ENCODE results near the gene CYB5D1. TPM values are rescaled to one million over a fixed set of nuclear protein-coding genes. Genes with fewer than 3 reads are reported as not detected.
A peak's percentile ranks its signal among the peaks of the same experiment; 100 is the strongest.
"Not testable (repeated sequence)": the region's sequence is repeated elsewhere in the genome, so short reads cannot be mapped to it uniquely, and the experiment has no call there.

The CYB5D1 gene
- total RNA-seq, 1 donor from 2014 or later, result 17.8 TPM

- intact Hi-C loops (cut with micrococcal nuclease), result no loop called here
- DNase-seq, result no peak
- Histone ChIP-seq H3K27me3 (ENCODE audit: low read depth) (no peaks in the 10 kb centered on the region), H3K36me3 (peaks cover 33% of the 10 kb centered on the region), H3K9me3 (replicated peaks) (no peaks in the 10 kb centered on the region), H3K4me3 (peak overlapping the region; percentile 86), H3K4me1 (peaks cover 45% of the 10 kb centered on the region), H3K27ac (replicated peaks) (peak overlapping the region; percentile 99)
- TF ChIP-seq, protein P1, sequence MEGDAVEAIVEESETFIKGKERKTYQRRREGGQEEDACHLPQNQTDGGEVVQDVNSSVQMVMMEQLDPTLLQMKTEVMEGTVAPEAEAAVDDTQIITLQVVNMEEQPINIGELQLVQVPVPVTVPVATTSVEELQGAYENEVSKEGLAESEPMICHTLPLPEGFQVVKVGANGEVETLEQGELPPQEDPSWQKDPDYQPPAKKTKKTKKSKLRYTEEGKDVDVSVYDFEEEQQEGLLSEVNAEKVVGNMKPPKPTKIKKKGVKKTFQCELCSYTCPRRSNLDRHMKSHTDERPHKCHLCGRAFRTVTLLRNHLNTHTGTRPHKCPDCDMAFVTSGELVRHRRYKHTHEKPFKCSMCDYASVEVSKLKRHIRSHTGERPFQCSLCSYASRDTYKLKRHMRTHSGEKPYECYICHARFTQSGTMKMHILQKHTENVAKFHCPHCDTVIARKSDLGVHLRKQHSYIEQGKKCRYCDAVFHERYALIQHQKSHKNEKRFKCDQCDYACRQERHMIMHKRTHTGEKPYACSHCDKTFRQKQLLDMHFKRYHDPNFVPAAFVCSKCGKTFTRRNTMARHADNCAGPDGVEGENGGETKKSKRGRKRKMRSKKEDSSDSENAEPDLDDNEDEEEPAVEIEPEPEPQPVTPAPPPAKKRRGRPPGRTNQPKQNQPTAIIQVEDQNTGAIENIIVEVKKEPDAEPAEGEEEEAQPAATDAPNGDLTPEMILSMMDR (IDR thresholded peaks at IDR 0.05; ENCODE audit: borderline replicate concordance), result no peak
Measured at GRCh38 chr17:7859028-7859427, 1.2 kb downstream of the CYB5D1 start.

DNA sequence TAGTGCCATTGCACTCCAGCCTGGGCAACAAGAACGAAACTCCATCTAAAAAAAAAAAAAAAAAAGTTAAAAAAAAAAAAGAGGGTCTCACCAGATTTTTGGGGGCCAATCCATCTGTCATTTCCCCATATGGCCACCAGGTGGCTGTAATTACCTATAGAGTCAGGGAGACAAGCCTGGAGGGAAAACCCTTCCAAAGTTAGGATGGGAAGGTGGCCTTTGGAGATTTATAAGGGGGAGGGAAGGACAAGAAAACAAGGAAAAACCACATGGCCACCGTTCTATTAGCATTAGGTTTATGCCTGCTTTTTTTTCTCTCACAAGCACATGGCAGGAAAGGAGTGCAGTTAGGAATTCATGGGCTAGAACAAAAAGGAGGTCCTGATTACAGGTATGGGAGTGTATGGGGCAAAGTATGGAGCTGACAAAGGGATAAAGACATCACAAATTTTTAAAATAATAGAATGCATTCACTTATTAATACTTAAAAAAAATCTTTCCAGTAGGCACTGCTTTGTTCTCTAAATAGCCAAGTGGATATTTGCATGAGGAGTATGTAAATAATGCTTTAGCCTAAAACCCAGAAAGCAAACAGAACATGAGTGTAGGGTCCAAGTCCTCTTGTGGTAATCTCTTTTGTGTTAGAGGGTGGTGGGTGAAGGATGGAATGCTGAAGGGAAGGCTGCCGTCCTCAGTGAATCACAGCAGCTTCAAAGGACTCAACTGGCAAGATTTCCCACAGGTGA is 5.1 kb downstream of the CYB5D1 start:
- peaks cover 3% of the 10 kb centered on the region for H3K9me3 ChIP-seq (replicated peaks)
- DNase-seq, result peak; percentile 20
- no peak overlapping the region for H3K4me3 ChIP-seq
- intact Hi-C loops (cut with micrococcal nuclease), result loop anchor here (5.0 to 10.0 kb wide), 2 partner anchors 34 to 122 kb away; no protein-coding TSS in a partner anchor
- H3K27me3 ChIP-seq (ENCODE audit: low read depth), result no peaks in the 10 kb centered on the region
- H3K27ac ChIP-seq (replicated peaks), result no peak overlapping the region
- TF ChIP-seq, protein P1 (IDR thresholded peaks at IDR 0.05; ENCODE audit: borderline replicate concordance), result peak; percentile 83
- peaks cover 33% of the 10 kb centered on the region for H3K36me3 ChIP-seq
- peaks cover 17% of the 10 kb centered on the region for H3K4me1 ChIP-seq

- not testable (repeated sequence) for H3K27ac ChIP-seq (replicated peaks); H3K4me3 ChIP-seq; DNase-seq; H3K9me3 ChIP-seq (replicated peaks); H3K27me3 ChIP-seq (ENCODE audit: low read depth); H3K4me1 ChIP-seq
- H3K36me3 ChIP-seq, result peaks cover 39% of the 10 kb centered on the region
- intact Hi-C loops (cut with micrococcal nuclease), result loop anchor here (5.0 to 10.0 kb wide), 2 partner anchors 33 to 120 kb away; no protein-coding TSS in a partner anchor
Measured at GRCh38 chr17:7864384-7864783, 6.6 kb downstream of the CYB5D1 start.

- no peaks in the 10 kb centered on the region for H3K4me1 ChIP-seq
- no peak overlapping the region for H3K27ac ChIP-seq (replicated peaks)
- DNase-seq, result no peak
- H3K27me3 ChIP-seq (ENCODE audit: low read depth), result no peaks in the 10 kb centered on the region
- no peak overlapping the region for H3K4me3 ChIP-seq
- intact Hi-C loops (cut with micrococcal nuclease), result loop anchor here (5.0 to 10.0 kb wide), 2 partner anchors 32 to 120 kb away; no protein-coding TSS in a partner anchor
- TF ChIP-seq, protein P1 (IDR thresholded peaks at IDR 0.05; ENCODE audit: borderline replicate concordance), result no peak
- H3K36me3 ChIP-seq, result peaks cover 31% of the 10 kb centered on the region
- peaks cover 3% of the 10 kb centered on the region for H3K9me3 ChIP-seq (replicated peaks)
Measured at GRCh38 chr17:7864995-7865650, 7.3 kb downstream of the CYB5D1 start.

- H3K9me3 ChIP-seq (replicated peaks), result peaks cover 3% of the 10 kb centered on the region
- peaks cover 9% of the 10 kb centered on the region for H3K36me3 ChIP-seq
- H3K4me1 ChIP-seq, result no peaks in the 10 kb centered on the region
- H3K27ac ChIP-seq (replicated peaks), result no peak overlapping the region
- no peak for DNase-seq
- TF ChIP-seq, protein P1 (IDR thresholded peaks at IDR 0.05; ENCODE audit: borderline replicate concordance), result no peak
- no peak overlapping the region for H3K4me3 ChIP-seq
- intact Hi-C loops (cut with micrococcal nuclease), result loop anchor here (10.0 kb wide), 1 partner anchor 117 kb away; no protein-coding TSS in a partner anchor
- no peaks in the 10 kb centered on the region for H3K27me3 ChIP-seq (ENCODE audit: low read depth)
Measured at GRCh38 chr17:7867881-7868329, 10.1 kb downstream of the CYB5D1 start.

All from left ventricle myocardium inferior (tissue), 1 donor.